ENCODE measurements around the gene MCOLN1.

- TF ChIP-seq RXRA (IDR thresholded peaks at IDR 0.05; ENCODE audit: borderline replicate concordance, low read depth), result no peak
- TF ChIP-seq, protein P1, sequence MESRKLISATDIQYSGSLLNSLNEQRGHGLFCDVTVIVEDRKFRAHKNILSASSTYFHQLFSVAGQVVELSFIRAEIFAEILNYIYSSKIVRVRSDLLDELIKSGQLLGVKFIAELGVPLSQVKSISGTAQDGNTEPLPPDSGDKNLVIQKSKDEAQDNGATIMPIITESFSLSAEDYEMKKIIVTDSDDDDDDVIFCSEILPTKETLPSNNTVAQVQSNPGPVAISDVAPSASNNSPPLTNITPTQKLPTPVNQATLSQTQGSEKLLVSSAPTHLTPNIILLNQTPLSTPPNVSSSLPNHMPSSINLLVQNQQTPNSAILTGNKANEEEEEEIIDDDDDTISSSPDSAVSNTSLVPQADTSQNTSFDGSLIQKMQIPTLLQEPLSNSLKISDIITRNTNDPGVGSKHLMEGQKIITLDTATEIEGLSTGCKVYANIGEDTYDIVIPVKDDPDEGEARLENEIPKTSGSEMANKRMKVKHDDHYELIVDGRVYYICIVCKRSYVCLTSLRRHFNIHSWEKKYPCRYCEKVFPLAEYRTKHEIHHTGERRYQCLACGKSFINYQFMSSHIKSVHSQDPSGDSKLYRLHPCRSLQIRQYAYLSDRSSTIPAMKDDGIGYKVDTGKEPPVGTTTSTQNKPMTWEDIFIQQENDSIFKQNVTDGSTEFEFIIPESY (IDR thresholded peaks at IDR 0.05; ENCODE audit: borderline replicate concordance, low read depth), result no peak
- TF ChIP-seq CTCF (IDR thresholded peaks at IDR 0.05), result no peak
- TF ChIP-seq FOSL2 (IDR thresholded peaks at IDR 0.05; ENCODE audit: borderline replicate concordance, low read depth), result no peak
- TF ChIP-seq, protein P2, sequence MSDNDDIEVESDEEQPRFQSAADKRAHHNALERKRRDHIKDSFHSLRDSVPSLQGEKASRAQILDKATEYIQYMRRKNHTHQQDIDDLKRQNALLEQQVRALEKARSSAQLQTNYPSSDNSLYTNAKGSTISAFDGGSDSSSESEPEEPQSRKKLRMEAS (IDR thresholded peaks at IDR 0.05; ENCODE audit: low read depth), result no peak
- no peak for TF ChIP-seq MXI1 (IDR thresholded peaks at IDR 0.05; ENCODE audit: low read depth, low read length)
- no peak for TF ChIP-seq ELF1 (IDR thresholded peaks at IDR 0.05)
Observed at GRCh38 chr19:7527516-7528191, 5.2 kb downstream of the MCOLN1 start.

Data from SK-N-SH (cell line).